Bladder microvascular endothelial cell (primary cell): ENCODE results near the gene TPRX2. TPM values are rescaled to one million over a fixed set of nuclear protein-coding genes. Genes with fewer than 3 reads are reported as not detected.

Experiments
- total RNA-seq: library from RNA; depleted of rRNA; stranded (reverse); fragments of >200 nt; gene quantifications from 2 replicates; pipeline ENCODE4 v1.2.3, GENCODE V29; 2014

TPRX2 gene, protein sequence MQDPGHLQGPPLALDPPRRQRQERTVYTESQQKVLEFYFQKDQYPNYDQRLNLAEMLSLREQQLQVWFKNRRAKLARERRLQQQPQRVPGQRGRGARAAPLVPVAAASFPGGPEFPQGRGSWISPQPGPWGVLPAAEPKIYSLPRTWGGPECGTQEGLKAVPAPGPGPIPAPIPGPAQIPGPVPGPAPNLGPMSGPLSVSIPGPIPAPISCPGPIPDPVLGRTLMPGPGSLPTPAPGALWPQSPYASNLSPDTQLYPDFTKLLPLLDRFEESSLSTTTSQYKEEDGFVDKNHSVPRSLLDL
- total RNA-seq = not detected in 2 replicates

GRCh38 chr19:47858646-47859285 lies at the start of gene TPRX2:
TPRX2 (plus strand) TSS chr19:47859235; CDS start chr19:47859247, 12 bp downstream.

GRCh38 chr19:47821460-47822020 lies 37.5 kb upstream of the TPRX2 start, which contains the start of gene CRX:
CRX (plus strand) TSS chr19:47821937; CDS start chr19:47834444, 12,507 bp downstream.

GRCh38 chr19:47886010-47886559 lies 27.1 kb downstream of the TPRX2 start, which contains the start of gene SULT2A1:
SULT2A1 (minus strand) TSS chr19:47886315; CDS start chr19:47886257, 58 bp downstream.

Other genes starting within 250 kb of the TPRX2 start
- gene EHD2, start 145.8 kb upstream of the TPRX2 start, total RNA-seq = 130 and 252 TPM in 2 replicates
- 63.7 and 73.7 TPM in 2 replicates for gene NOP53, start 113.7 kb upstream of the TPRX2 start, total RNA-seq
- gene SELENOW, start 80.5 kb upstream of the TPRX2 start, total RNA-seq = 204 and 262 TPM in 2 replicates
- gene TPRX1, start 54.7 kb upstream of the TPRX2 start, total RNA-seq = not detected in 2 replicates
- under 0.01 TPM in 1 of 2 replicates, not detected in the other for gene CRX, start 37.3 kb upstream of the TPRX2 start, total RNA-seq
- gene SULT2A1, start 27.1 kb downstream of the TPRX2 start, total RNA-seq = not detected in 2 replicates
- not detected in 2 replicates for gene BSPH1, start 132.9 kb downstream of the TPRX2 start, total RNA-seq
- not detected in 2 replicates for gene ELSPBP1, start 135.4 kb downstream of the TPRX2 start, total RNA-seq
- gene CABP5, start 184.8 kb downstream of the TPRX2 start, total RNA-seq = not detected in 2 replicates